HEK293 (cell line): ENCODE measurements around the gene GOLGA8B.
"Not testable (repeated sequence)": the region's sequence is repeated elsewhere in the genome, so short reads cannot be mapped to it uniquely, and the experiment has no call there.

Source experiments
- CTCF ChIA-PET: fragments of 350-600 bp; formaldehyde crosslinking; extraction: SDS; loops from one replicate; lab custom pipeline; 2021; ENCODE audit warnings: antibody characterized with exemption; lab: Yijun Ruan, JAX
- POLR2A ChIA-PET: fragments of 300-600 bp; formaldehyde crosslinking; extraction: SDS; loops from one replicate; lab custom pipeline; 2020; ENCODE audit warnings: antibody characterized with exemption, inconsistent platforms; lab: Yijun Ruan, JAX
- H3K27ac ChIP-seq: fragments of 200-500 bp; sonication (Bioruptor generic); 2 replicates; pipeline ENCODE4 v1.5.1; 2014; ENCODE audit warnings: low read depth, low read length, control low read depth, inconsistent platforms; ENCODE audit errors: extremely low read depth
- H3K36me3 ChIP-seq, 2 experiments: fragments of 200-500 bp in 1 of 2; sonication (Bioruptor generic) in 1 of 2; 1 replicate in 1 of 2; 2 replicates in 1 of 2; pipeline ENCODE4 v1.5.1; 2014 to 2017; ENCODE audit warnings: inconsistent platforms in 2 of 2, low read length in 2 of 2; ENCODE audit not compliant: control insufficient read depth in 2 of 2, insufficient read depth in 1 of 2
- H3K4me1 ChIP-seq: fragments of 200-500 bp; sonication (Bioruptor generic); 2 replicates; pipeline ENCODE4 v1.5.1; 2014; ENCODE audit warnings: mild to moderate bottlenecking, low read length, inconsistent platforms; ENCODE audit not compliant: control insufficient read depth, insufficient read depth
- H3K4me3 ChIP-seq: 2 replicates; pipeline ENCODE4 v1.5.1; 2011; ENCODE audit warnings: low read depth, mild to moderate bottlenecking, control low read depth, low read length, moderate library complexity
- H3K9me3 ChIP-seq: fragments of 200-500 bp; sonication (Bioruptor generic); 2 replicates; pipeline ENCODE4 v1.5.1; 2014; ENCODE audit warnings: low read depth, low read length, inconsistent platforms; ENCODE audit not compliant: control insufficient read depth, insufficient read depth

Gene GOLGA8B

GRCh38 chr15:34554126-34554525 lies 29.3 kb downstream of the GOLGA8B start:
- H3K27ac ChIP-seq, H3K4me1 ChIP-seq, H3K9me3 ChIP-seq, H3K36me3 ChIP-seq, CTCF ChIA-PET, H3K4me3 ChIP-seq, POLR2A ChIA-PET: not testable (repeated sequence)

GRCh38 chr15:34550129-34550528 lies 33.3 kb downstream of the GOLGA8B start:
- H3K36me3 ChIP-seq, H3K27ac ChIP-seq, H3K4me3 ChIP-seq, POLR2A ChIA-PET, CTCF ChIA-PET, H3K9me3 ChIP-seq, H3K4me1 ChIP-seq: not testable (repeated sequence)

- H3K27ac ChIP-seq, POLR2A ChIA-PET, CTCF ChIA-PET, H3K4me3 ChIP-seq, H3K9me3 ChIP-seq, H3K36me3 ChIP-seq, H3K4me1 ChIP-seq: not testable (repeated sequence)
Observed at GRCh38 chr15:34549381-34549809, 34.1 kb downstream of the GOLGA8B start.

GRCh38 chr15:34543860-34544649 lies 39.4 kb downstream of the GOLGA8B start:
- H3K4me3 ChIP-seq, POLR2A ChIA-PET, H3K27ac ChIP-seq, H3K9me3 ChIP-seq, H3K4me1 ChIP-seq, H3K36me3 ChIP-seq, CTCF ChIA-PET: not testable (repeated sequence)

- H3K4me1 ChIP-seq, H3K36me3 ChIP-seq, H3K27ac ChIP-seq, CTCF ChIA-PET, H3K9me3 ChIP-seq, H3K4me3 ChIP-seq, POLR2A ChIA-PET: not testable (repeated sequence)
Observed at GRCh38 chr15:34535857-34536256, 47.6 kb downstream of the GOLGA8B start.
